Measurements from ENCODE around the gene ZNF101. TPM values are rescaled to one million over a fixed set of nuclear protein-coding genes. Genes with fewer than 3 reads are reported as not detected.

Gene ZNF101
- polyA plus RNA-seq, 6 donors from 2014 or later, result 29.2 to 66.9 (median 37.4) TPM

- peaks cover 18 to 29% of the 10 kb centered on the region in 2 donors for H3K36me3 Mint-ChIP-seq
- ATAC-seq (ENCODE audit: low read depth in 2 of 2), result no peak
- no peak for DNase-seq
- H3K9me3 Mint-ChIP-seq, result no peaks in the 10 kb centered on the region
- H3K27me3 Mint-ChIP-seq, result no peaks in the 10 kb centered on the region
- peak overlapping the region in 3 of 6 donors; percentile 29 to 88 (median 62) for H3K27ac Mint-ChIP-seq
- peaks cover 8 to 41% (median 21%) of the 10 kb centered on the region in 3 donors for H3K4me1 Mint-ChIP-seq
- peak overlapping the region in 1 of 8 donors; percentile 57 for H3K4me3 Mint-ChIP-seq
Measured at GRCh38 chr19:19632661-19633060, 36.0 kb upstream of the ZNF101 start.

GRCh38 chr19:19633711-19634515 is 34.7 kb upstream of the ZNF101 start:
- DNase-seq, result no peak
- no peaks in the 10 kb centered on the region for H3K9me3 Mint-ChIP-seq
- H3K4me3 Mint-ChIP-seq, result peak overlapping the region in 1 of 8 donors; percentile 57
- H3K27ac Mint-ChIP-seq, result peak overlapping the region in 2 of 6 donors; percentile 53 to 91
- no peaks in the 10 kb centered on the region for H3K27me3 Mint-ChIP-seq
- peaks cover 18 to 36% of the 10 kb centered on the region in 2 donors for H3K36me3 Mint-ChIP-seq
- H3K4me1 Mint-ChIP-seq, result peaks cover 5 to 35% (median 20%) of the 10 kb centered on the region in 3 donors
- no peak for ATAC-seq (ENCODE audit: low read depth in 2 of 2)

GRCh38 chr19:19634516-19635312 is 33.9 kb upstream of the ZNF101 start:
- ATAC-seq (ENCODE audit: low read depth in 2 of 2) (no peak), DNase-seq (no peak)
- Mint-ChIP-seq H3K4me1 (peaks cover 8 to 34% (median 20%) of the 10 kb centered on the region in 3 donors), H3K27me3 (no peaks in the 10 kb centered on the region), H3K9me3 (no peaks in the 10 kb centered on the region), H3K4me3 (peak overlapping the region in 2 of 8 donors; percentile 24 to 25), H3K36me3 (peaks cover 18 to 36% of the 10 kb centered on the region in 2 donors), H3K27ac (peak overlapping the region in 3 of 6 donors; percentile 42 to 91 (median 60))

GRCh38 chr19:19635313-19635702 is 33.3 kb upstream of the ZNF101 start:
- Mint-ChIP-seq H3K9me3 (no peaks in the 10 kb centered on the region), H3K27me3 (no peaks in the 10 kb centered on the region), H3K4me1 (peaks cover 13 to 34% (median 20%) of the 10 kb centered on the region in 3 donors), H3K27ac (peak overlapping the region in 3 of 6 donors; percentile 47 to 60 (median 51)), H3K4me3 (peak overlapping the region in 1 of 8 donors; percentile 47), H3K36me3 (peaks cover 18 to 36% of the 10 kb centered on the region in 2 donors)
- DNase-seq, result no peak
- ATAC-seq (ENCODE audit: low read depth in 2 of 2), result no peak

DNA sequence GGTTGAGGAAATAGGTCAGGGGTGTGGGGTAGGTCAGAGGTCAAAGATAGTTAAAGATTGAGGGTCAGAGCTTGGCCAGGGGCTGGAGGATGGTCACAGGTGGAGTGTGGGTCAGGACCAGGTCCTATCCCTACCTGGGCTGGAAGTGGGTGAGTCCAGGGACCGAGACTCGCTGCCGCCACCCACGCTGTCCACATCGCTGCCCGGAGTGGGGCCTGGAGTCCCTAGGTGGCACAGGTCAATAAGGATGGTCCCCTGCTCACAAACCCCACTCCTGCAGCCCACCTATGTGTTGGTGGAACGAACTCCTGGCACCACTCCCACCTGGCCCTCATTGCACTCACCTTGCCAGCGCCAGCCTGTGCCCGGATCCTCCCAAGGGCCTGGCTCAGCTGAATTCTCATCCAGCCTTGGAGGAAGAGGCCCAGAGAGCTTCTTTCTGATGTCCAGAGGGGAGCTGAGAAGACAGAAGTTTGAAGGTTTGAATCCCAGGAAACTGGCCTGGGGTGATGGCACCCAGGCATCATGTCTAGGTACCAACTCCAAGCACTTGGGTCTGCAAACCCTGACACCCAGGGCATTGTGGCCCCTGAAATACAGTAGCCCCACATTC is 32.0 kb upstream of the ZNF101 start:
- DNase-seq, result no peak
- no peaks in the 10 kb centered on the region for H3K9me3 Mint-ChIP-seq
- H3K4me1 Mint-ChIP-seq, result peaks cover 14 to 34% (median 20%) of the 10 kb centered on the region in 3 donors
- no peak for ATAC-seq (ENCODE audit: low read depth in 2 of 2)
- H3K27ac Mint-ChIP-seq, result peak overlapping the region in 1 of 6 donors; percentile 57
- H3K27me3 Mint-ChIP-seq, result no peaks in the 10 kb centered on the region
- peaks cover 18 to 36% of the 10 kb centered on the region in 2 donors for H3K36me3 Mint-ChIP-seq
- H3K4me3 Mint-ChIP-seq, result peak overlapping the region in 1 of 8 donors; percentile 29

GRCh38 chr19:19637186-19637522 is 31.5 kb upstream of the ZNF101 start:
- no peak overlapping the region for H3K4me3 Mint-ChIP-seq
- ATAC-seq (ENCODE audit: low read depth in 2 of 2), result no peak
- H3K27ac Mint-ChIP-seq, result no peak overlapping the region
- no peaks in the 10 kb centered on the region for H3K27me3 Mint-ChIP-seq
- no peaks in the 10 kb centered on the region for H3K9me3 Mint-ChIP-seq
- H3K4me1 Mint-ChIP-seq, result peaks cover 19 to 39% (median 24%) of the 10 kb centered on the region in 3 donors
- no peak for DNase-seq
- peaks cover 18 to 36% of the 10 kb centered on the region in 2 donors for H3K36me3 Mint-ChIP-seq

GRCh38 chr19:19637523-19638251 is 31.0 kb upstream of the ZNF101 start:
- peaks cover 15 to 38% of the 10 kb centered on the region in 2 donors for H3K36me3 Mint-ChIP-seq
- ATAC-seq (ENCODE audit: low read depth in 2 of 2) (no peak), DNase-seq (no peak)
- no peaks in the 10 kb centered on the region for H3K27me3 Mint-ChIP-seq
- H3K4me1 Mint-ChIP-seq, result peaks cover 24 to 43% (median 29%) of the 10 kb centered on the region in 3 donors
- H3K27ac Mint-ChIP-seq, result no peak overlapping the region
- H3K9me3 Mint-ChIP-seq, result no peaks in the 10 kb centered on the region
- H3K4me3 Mint-ChIP-seq, result no peak overlapping the region

DNA sequence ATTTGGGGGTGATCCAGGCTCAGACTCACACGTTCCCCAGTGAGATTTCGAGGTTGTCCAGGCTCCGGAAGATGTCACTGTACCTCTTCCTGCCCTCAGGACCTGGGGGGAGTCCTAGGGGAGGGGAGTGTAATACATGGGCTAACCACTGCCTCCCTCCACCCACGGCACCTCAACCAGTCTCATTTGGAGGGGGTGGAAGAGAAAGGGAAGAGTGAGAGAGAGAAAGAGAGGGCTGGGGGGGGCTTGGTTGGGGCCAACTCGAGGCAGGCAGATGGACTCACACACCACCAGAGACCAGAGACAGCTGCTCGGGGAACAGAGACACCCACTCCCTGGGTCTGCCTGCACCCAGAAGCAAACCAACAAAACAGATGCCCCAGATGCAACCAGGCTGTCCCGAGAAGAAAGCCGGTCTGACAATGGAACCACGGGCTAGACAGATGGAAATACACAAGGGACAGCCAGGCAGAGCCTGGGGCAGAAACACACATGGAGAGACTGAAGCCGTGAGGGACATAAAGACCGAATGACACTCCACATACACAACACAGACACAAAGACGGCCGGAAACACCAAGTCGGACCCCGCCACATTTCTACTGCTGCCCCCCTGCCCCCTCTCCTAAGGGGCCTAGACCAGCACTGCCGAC is 26.0 kb upstream of the ZNF101 start:
- H3K36me3 Mint-ChIP-seq, result peaks cover 0 to 20% of the 10 kb centered on the region in 2 donors
- DNase-seq, result no peak

GRCh38 chr19:19643158-19644053 is 25.2 kb upstream of the ZNF101 start, which contains the start of gene GMIP:
GMIP (minus strand) TSS chr19:19643657; CDS start chr19:19643529, 128 bp downstream.
- Mint-ChIP-seq H3K4me1 (peaks cover 17 to 37% (median 22%) of the 10 kb centered on the region in 3 donors), H3K27ac (peak within 1 kb of the TSS; percentile 94 to 100 (median 98)), H3K27me3 (no peaks in the 10 kb centered on the region), H3K9me3 (no peaks in the 10 kb centered on the region), H3K4me3 (peak within 1 kb of the TSS; percentile 90 to 100 (median 100)), H3K36me3 (peaks cover 0 to 16% of the 10 kb centered on the region in 2 donors)
- peak; percentile 88 to 89 for ATAC-seq (ENCODE audit: low read depth in 2 of 2)
- DNase-seq, result peak; percentile 88

More for the DNA sequence above, 26.0 kb upstream of the ZNF101 start:
- Mint-ChIP-seq H3K4me3 (peak overlapping the region; percentile 90 to 100 (median 100)), H3K4me1 (peaks cover 20 to 37% (median 22%) of the 10 kb centered on the region in 3 donors), H3K27ac (peak overlapping the region; percentile 94 to 100 (median 98)), H3K27me3 (no peaks in the 10 kb centered on the region), H3K9me3 (no peaks in the 10 kb centered on the region)
- ATAC-seq (ENCODE audit: low read depth in 2 of 2), result peak; percentile 3 to 8

DNA sequence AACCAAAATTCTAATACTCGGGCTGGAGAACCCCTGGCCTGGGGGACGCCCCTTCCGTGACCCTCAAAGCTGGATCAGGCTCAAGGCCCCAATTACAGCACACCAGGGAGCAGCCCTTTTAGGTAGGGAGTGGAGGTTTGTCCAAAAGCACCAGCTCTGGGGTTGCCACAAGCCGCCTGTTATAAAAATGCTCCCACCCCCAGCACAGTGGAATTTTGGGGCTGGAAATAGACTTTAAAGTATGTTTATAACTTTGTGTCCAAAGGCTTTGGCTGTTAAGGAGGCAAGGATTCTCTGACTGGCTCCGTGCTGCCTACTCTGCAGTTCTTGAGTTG is 24.6 kb upstream of the ZNF101 start:
- no peak for ATAC-seq (ENCODE audit: low read depth in 2 of 2)
- peak overlapping the region; percentile 94 to 100 (median 98) for H3K27ac Mint-ChIP-seq
- no peaks in the 10 kb centered on the region for H3K9me3 Mint-ChIP-seq
- peaks cover 0 to 14% of the 10 kb centered on the region in 2 donors for H3K36me3 Mint-ChIP-seq
- no peak for DNase-seq
- peak overlapping the region; percentile 90 to 100 (median 100) for H3K4me3 Mint-ChIP-seq
- H3K27me3 Mint-ChIP-seq, result no peaks in the 10 kb centered on the region
- H3K4me1 Mint-ChIP-seq, result peaks cover 16 to 37% (median 22%) of the 10 kb centered on the region in 3 donors

DNA sequence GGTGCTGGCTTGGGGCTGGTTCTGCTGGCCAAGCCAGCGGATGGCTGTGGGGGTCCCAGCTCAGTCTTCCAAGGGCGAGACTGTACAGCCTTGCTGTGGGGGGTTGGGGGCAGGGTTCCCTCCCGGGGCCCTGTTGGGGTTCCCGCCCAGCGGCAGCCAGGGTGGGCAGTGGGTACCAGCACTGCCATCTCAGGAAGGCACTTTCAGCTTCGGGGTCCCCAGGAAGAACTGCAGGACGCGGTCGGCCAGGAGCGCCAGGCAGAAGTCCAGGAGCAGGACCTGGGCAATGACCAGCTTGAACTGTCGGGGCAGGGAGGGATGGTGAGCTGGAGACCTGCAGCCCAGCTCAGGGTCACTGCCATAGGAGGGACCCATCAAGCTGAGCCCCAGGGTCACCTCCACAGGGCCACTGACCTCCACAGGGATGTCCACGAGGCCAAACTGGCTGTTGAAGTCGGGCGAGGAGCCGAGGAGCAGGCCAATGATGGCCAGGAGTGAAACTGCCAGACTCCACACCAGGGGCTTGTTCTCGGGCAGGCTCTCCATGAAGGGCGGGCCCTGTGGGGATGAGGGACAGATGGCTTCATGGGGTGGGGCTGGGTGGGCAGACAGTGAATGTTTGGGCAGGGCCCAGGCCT is 23.3 kb upstream of the ZNF101 start:
- Mint-ChIP-seq H3K4me3 (no peak overlapping the region), H3K27ac (peak overlapping the region in 1 of 6 donors; percentile 27), H3K4me1 (peaks cover 20 to 27% (median 22%) of the 10 kb centered on the region in 3 donors), H3K9me3 (no peaks in the 10 kb centered on the region), H3K27me3 (no peaks in the 10 kb centered on the region), H3K36me3 (peaks cover 0 to 14% of the 10 kb centered on the region in 2 donors)
- ATAC-seq (ENCODE audit: low read depth in 2 of 2), result no peak
- no peak for DNase-seq
